CD4-positive, alpha-beta T cell (primary cell): ENCODE data around the gene RIMKLB. TPM values are rescaled to one million over a fixed set of nuclear protein-coding genes. Genes with fewer than 3 reads are reported as not detected.

Experiments
- ATAC-seq: fragments of 200-7000 bp; cut with Tn5 transposase; one replicate; pipeline ENCODE4 v1.10.0; 2022; ENCODE audit warnings: mild to moderate bottlenecking; ENCODE audit not compliant: poor library complexity
- CTCF ChIA-PET: fragments of 350-600 bp; sonication (Branson Sonifier 250); formaldehyde crosslinking; loops from one replicate; lab custom pipeline; 2021; ENCODE audit warnings: antibody characterized with exemption, inconsistent platforms; lab: Charles Lee
- POLR2A ChIA-PET: fragments of 350-600 bp; sonication (Branson Sonifier 250); formaldehyde crosslinking; loops from one replicate; lab custom pipeline; 2021; ENCODE audit warnings: antibody characterized with exemption, inconsistent platforms; lab: Charles Lee
- DNase-seq, 14 experiments: peaks; one replicate each; pipeline ENCODE4 v3.0.0-alpha.2; 2013 to 2020; ENCODE audit warnings: mixed read lengths in 2 of 14
- H3K27ac ChIP-seq, 2 donors: one replicate each; pipeline versions ENCODE4 v1.5.1 to v1.7.0; 2013; ENCODE audit warnings: low read length in 2 of 2, low read depth in 1 of 2, mild to moderate bottlenecking in 1 of 2
- H3K27me3 ChIP-seq, 2 experiments: 1 replicate in 1 of 2; 2 replicates in 1 of 2; pipeline versions ENCODE4 v1.6.1 to v1.7.0; 2013; ENCODE audit warnings: low read length in 2 of 2, control low read depth in 1 of 2, mild to moderate bottlenecking in 1 of 2, moderate library complexity in 1 of 2; ENCODE audit not compliant: insufficient read depth in 2 of 2, control insufficient read depth in 1 of 2
- H3K36me3 ChIP-seq: one replicate; pipeline ENCODE4 v1.6.1; 2013; ENCODE audit warnings: low read length, control low read depth; ENCODE audit not compliant: insufficient read depth
- H3K4me1 ChIP-seq: one replicate; pipeline ENCODE4 v1.6.1; 2013; ENCODE audit warnings: low read length, control low read depth; ENCODE audit not compliant: insufficient read depth
- H3K4me3 ChIP-seq: one replicate; pipeline ENCODE4 v1.5.1; 2013; ENCODE audit warnings: mild to moderate bottlenecking, low read length, moderate library complexity
- H3K9me3 ChIP-seq, 2 experiments: 1 replicate in 1 of 2; 2 replicates in 1 of 2; pipeline versions ENCODE4 v1.6.1 to v1.7.0; 2013; ENCODE audit warnings: low read length in 2 of 2, mild to moderate bottlenecking in 2 of 2, control low read depth in 1 of 2, moderate library complexity in 1 of 2; ENCODE audit not compliant: control insufficient read depth in 1 of 2, insufficient read depth in 1 of 2
- H3K27ac Mint-ChIP-seq: one replicate; pipeline ENCODE4 v1.8.0; 2020; ENCODE audit warnings: mixed read lengths
- H3K27me3 Mint-ChIP-seq: one replicate; pipeline ENCODE4 v1.8.0; 2021; ENCODE audit warnings: mixed read lengths
- H3K36me3 Mint-ChIP-seq: one replicate; pipeline ENCODE4 v1.8.0; 2021; ENCODE audit warnings: low read depth, mixed read lengths
- H3K4me1 Mint-ChIP-seq: one replicate; pipeline ENCODE4 v1.8.0; 2021; ENCODE audit warnings: low read depth, mixed read lengths
- H3K4me3 Mint-ChIP-seq: one replicate; pipeline ENCODE4 v1.8.0; 2020; ENCODE audit warnings: mild to moderate bottlenecking, mixed read lengths
- H3K9me3 Mint-ChIP-seq: one replicate; pipeline ENCODE4 v1.8.0; 2020; ENCODE audit warnings: mixed read lengths
- CTCF ChIP-seq: fragments of 200-600 bp; IDR thresholded peaks from one replicate; pipeline ENCODE4 v1.8.0; 2022; ENCODE audit warnings: antibody characterized with exemption, mild to moderate bottlenecking
- intact Hi-C, 2 experiments: fragments of 100-400 bp; cut with DNase I in 1 of 2; cut with micrococcal nuclease in 1 of 2; formaldehyde crosslinking; loops; one replicate each; pipeline versions ENCODE4 v1.15.1 to v1.9.0; 2023 to 2025; cut with DNase I, micrococcal nuclease
- total RNA-seq, 174 experiments: library from RNA in 2 of 174; stranded (reverse) in 2 of 174; gene quantifications; one replicate each; pipeline ENCODE4 v1.2.3 and lab custom pipeline; 2021 to 2026

RIMKLB gene
- total RNA-seq, 2 experiments from 2014 or later: 14.8 to 15.2 TPM

- Histone ChIP-seq H3K36me3 (no peaks in the 10 kb centered on the region), H3K4me3 (no peak overlapping the region), H3K4me1 (no peaks in the 10 kb centered on the region), H3K27ac (no peak overlapping the region), H3K9me3 (no peaks in the 10 kb centered on the region), H3K27me3 (no peaks in the 10 kb centered on the region)
- TF ChIP-seq CTCF: no peak
- Mint-ChIP-seq H3K27me3 (peaks cover 11% of the 10 kb centered on the region), H3K9me3 (no peaks in the 10 kb centered on the region), H3K4me1 (no peaks in the 10 kb centered on the region), H3K4me3 (no peak overlapping the region), H3K27ac (no peak overlapping the region), H3K36me3 (no peaks in the 10 kb centered on the region)
- intact Hi-C loops: no loop called here
- DNase-seq (no peak), ATAC-seq (no peak)
- ChIA-PET POLR2A (no interaction called here), CTCF (no interaction called here)
These were observed 134.7 kb downstream of the RIMKLB start for GRCh38 chr12:8832500-8832899.

Other genes with a start within 250 kb of the RIMKLB start
- not detected for gene CLEC6A, start 242.0 kb upstream of the RIMKLB start, total RNA-seq
- not detected for gene CLEC4D, start 184.5 kb upstream of the RIMKLB start, total RNA-seq
- not detected for gene CLEC4E, start 157.1 kb upstream of the RIMKLB start, total RNA-seq
- not detected for gene AICDA, start 85.1 kb upstream of the RIMKLB start, total RNA-seq
- not detected for gene MFAP5, start 35.2 kb upstream of the RIMKLB start, total RNA-seq
- gene A2ML1, start 124.6 kb downstream of the RIMKLB start, total RNA-seq: not detected
- gene PHC1, start 216.5 kb downstream of the RIMKLB start, total RNA-seq: 10 to 100 TPM; 46.6 to 47.2 TPM